ENCODE results near the gene RNASE9.

Gene RNASE9

DNA sequence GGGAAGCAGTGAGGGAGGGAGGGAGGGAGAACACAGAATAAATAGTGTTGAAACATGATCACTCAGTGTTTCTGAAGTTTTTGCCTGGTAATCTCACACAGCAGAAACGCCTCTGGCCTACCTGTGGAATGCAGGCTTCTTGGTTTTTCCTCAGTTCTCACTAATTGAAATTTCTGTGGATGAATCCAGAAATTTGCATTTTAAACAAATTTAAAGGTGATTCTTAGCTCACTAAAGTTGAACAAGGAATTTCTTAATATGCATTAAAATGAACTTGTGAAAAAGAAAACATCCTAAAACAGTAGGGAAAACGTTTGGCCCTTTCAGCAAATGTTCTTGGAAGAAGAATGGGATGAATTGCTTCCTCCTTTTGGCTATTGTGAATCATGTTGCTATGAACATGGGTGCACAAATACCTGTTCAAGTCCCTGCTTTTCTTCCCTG, 1.4 kb downstream of the RNASE9 start:
- TF ChIP-seq, protein P1, sequence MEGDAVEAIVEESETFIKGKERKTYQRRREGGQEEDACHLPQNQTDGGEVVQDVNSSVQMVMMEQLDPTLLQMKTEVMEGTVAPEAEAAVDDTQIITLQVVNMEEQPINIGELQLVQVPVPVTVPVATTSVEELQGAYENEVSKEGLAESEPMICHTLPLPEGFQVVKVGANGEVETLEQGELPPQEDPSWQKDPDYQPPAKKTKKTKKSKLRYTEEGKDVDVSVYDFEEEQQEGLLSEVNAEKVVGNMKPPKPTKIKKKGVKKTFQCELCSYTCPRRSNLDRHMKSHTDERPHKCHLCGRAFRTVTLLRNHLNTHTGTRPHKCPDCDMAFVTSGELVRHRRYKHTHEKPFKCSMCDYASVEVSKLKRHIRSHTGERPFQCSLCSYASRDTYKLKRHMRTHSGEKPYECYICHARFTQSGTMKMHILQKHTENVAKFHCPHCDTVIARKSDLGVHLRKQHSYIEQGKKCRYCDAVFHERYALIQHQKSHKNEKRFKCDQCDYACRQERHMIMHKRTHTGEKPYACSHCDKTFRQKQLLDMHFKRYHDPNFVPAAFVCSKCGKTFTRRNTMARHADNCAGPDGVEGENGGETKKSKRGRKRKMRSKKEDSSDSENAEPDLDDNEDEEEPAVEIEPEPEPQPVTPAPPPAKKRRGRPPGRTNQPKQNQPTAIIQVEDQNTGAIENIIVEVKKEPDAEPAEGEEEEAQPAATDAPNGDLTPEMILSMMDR (IDR thresholded peaks at IDR 0.05; ENCODE audit: insufficient read depth, low read depth, low read length, missing control alignments) = no peak
- no peak for DNase-seq (ENCODE audit: low read depth)
- H3K4me3 ChIP-seq (ENCODE audit: low read length) = no peak overlapping the region

DNA sequence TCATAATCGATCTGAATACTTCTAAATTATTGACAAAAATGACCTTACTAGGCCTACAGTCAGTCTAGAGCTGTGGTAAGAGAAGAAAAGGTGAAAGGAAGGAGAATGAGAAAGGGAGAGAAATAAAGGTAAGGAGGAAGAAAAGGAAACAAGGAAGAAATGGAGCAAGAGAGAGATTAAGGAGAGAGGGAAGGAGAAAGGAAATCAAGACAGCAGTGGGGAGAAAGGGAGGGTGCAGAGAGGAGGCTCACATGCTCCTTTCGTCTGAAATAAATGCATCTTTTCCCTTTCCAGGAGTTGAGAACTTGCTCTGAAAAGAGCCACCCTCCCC, 3.7 kb downstream of the RNASE9 start:
- no peak for DNase-seq (ENCODE audit: low read depth)
- TF ChIP-seq, protein P1 (IDR thresholded peaks at IDR 0.05; ENCODE audit: insufficient read depth, low read depth, low read length, missing control alignments) = no peak
- H3K4me3 ChIP-seq (ENCODE audit: low read length) = no peak overlapping the region

DNA sequence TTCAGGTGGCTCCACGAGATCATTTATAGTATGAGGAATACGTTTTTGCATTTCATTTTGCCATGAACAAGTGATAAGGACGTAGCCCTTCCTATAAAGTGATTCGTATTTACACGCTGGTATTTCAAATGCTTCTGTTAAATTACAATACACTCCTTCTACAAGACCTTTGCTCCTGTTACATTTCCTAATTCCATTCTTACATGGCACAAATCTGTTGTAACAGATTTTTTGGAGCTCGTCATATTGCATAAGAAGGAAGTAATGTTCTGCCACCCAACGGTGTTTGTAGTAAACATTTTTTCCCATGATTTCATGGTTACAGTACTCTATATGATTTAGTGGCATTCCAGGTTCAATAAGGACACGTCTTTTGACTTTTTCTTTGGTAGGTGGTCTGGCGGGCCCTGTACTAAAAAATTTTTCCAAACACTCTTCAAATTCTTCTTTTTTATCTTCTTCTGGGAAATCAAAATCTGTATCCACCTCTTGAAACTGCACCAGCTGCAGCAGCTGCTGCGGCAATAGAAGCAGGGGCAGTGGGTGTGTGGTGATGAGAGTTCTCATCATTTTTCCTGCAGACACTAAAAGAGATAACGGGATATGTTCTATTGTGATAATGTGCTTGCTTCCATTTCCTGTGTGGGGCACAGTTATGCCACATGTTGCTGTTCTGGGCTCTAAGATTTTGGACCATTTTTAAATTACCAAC, 4.2 kb downstream of the RNASE9 start:
- H3K4me3 ChIP-seq (ENCODE audit: low read length) = no peak overlapping the region
- TF ChIP-seq, protein P1 (IDR thresholded peaks at IDR 0.05; ENCODE audit: insufficient read depth, low read depth, low read length, missing control alignments) = no peak
- DNase-seq (ENCODE audit: low read depth) = peak; percentile 11

DNA sequence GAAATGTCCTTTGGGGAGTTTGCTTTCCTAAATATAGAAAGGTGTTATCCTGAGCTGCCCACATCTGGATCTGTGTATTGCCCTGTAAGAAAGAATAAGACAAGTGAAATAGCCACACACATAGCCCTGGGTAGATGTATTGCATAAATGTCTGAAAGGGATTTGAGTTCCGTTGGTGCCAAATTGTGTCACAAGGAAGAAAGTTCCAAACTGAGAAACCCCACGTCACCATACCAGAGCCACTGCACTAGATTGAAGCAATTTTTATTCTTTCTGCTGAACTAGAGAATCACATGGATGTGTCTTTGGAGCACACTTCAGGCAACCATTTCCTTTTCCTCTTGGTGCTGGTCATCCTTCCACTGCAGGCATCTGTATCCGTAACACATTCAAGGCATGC, 5.0 kb downstream of the RNASE9 start:
- H3K4me3 ChIP-seq (ENCODE audit: low read length) = no peak overlapping the region
- TF ChIP-seq, protein P1 (IDR thresholded peaks at IDR 0.05; ENCODE audit: insufficient read depth, low read depth, low read length, missing control alignments) = no peak
- DNase-seq (ENCODE audit: low read depth) = no peak

DNA sequence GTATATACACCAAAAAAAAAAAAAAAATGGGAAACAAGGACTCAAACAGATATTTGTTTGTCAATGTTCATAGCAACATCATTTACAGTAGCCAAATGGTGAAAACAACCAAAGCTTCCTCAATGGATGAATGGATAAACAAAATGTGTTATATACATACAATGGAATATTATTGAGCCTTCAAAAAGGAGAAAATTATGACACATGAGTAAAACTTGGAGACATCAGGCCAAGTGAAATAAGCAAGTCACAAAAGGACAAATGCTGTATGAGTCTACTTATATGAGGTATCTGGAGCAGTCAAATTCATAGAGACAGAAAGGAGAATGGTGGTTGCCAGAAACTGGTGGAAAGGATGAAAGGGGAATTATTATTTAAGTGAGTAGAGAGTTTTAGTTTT, 7.8 kb downstream of the RNASE9 start:
- H3K4me3 ChIP-seq (ENCODE audit: low read length) = no peak overlapping the region
- DNase-seq (ENCODE audit: low read depth) = no peak
- TF ChIP-seq, protein P1 (IDR thresholded peaks at IDR 0.05; ENCODE audit: insufficient read depth, low read depth, low read length, missing control alignments) = no peak

DNA sequence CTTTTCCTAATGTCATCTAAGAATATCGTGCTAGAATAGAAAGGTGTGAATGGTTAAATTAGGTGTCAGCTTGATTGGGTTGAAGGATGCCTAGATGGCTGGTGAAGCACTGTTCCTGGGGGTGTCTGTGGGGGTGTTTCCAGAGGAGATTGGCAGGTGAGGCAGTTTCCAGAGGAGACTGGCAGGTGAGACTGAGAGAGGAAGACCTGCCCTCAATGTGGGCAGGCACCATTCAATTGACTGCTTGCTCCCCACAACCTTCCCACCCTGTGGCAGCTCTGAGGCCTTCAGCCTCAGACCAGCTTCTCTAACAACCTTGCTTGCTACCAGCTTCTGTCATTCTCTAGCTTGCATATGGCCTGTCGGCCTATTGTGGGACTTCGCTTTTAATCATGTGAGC, 9.2 kb downstream of the RNASE9 start:
- no peak for DNase-seq (ENCODE audit: low read depth)
- no peak overlapping the region for H3K4me3 ChIP-seq (ENCODE audit: low read length)
- TF ChIP-seq, protein P1 (IDR thresholded peaks at IDR 0.05; ENCODE audit: insufficient read depth, low read depth, low read length, missing control alignments) = no peak

DNA sequence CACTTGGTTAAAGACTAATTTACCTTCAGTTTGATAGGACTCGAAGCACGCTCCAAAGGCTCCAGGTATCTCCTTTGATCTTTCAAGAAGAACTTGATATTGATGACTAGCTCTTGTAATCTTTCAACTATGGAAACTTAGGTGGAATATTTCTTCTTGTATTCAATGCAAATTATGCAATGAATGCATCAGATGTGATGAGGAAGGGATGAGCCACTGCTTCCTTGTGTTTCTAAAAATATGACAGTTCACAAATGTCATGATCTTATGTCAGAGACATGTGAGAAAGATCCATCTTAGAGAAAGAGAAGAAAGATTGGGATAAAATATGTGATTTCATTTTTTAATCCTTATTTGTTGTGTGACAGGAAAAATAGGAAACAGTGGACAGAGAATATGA, 9.9 kb downstream of the RNASE9 start:
- TF ChIP-seq, protein P1 (IDR thresholded peaks at IDR 0.05; ENCODE audit: insufficient read depth, low read depth, low read length, missing control alignments) = no peak
- no peak overlapping the region for H3K4me3 ChIP-seq (ENCODE audit: low read length)
- peak; percentile 50 for DNase-seq (ENCODE audit: low read depth)

Data from epithelial cell of esophagus (primary cell).